DMS153 treated with DMSO at 0.1 percent for 48 hours (cell line): ENCODE measurements around the gene COQ4.

ENCODE experiments used
- DNase-seq: peaks from one replicate; lab custom pipeline; 2025; ENCODE audit not compliant: unreplicated experiment; lab: John Stamatoyannopoulos, UW

COQ4 gene

DNA sequence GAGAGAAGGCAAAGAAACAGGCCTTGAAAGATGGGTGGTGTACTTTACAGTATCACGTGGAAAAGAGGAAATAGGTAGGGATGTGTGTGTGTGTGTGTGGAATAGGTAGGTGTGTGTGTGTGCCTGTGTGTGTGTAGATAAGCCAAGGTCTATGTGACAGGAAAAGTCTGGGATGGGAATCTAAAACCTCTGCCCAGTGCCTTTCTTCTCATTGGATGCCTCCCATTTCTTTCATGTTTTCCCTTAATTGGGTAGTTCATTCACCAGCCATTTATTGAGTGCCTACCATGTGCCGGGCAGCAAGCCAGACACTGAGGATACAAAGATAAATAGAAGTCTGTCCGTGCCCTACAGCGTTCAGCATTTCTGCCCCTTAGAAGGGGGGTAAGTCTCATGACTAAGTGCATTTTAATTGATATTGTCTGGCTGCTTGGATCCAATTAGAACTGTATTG lies 49.6 kb downstream of the COQ4 start:
- no peak for DNase-seq

GRCh38 chr9:128372784-128373183 lies 50.1 kb downstream of the COQ4 start:
- DNase-seq = no peak

- DNase-seq = no peak
Measured at GRCh38 chr9:128374221-128374675, 51.6 kb downstream of the COQ4 start.

DNA sequence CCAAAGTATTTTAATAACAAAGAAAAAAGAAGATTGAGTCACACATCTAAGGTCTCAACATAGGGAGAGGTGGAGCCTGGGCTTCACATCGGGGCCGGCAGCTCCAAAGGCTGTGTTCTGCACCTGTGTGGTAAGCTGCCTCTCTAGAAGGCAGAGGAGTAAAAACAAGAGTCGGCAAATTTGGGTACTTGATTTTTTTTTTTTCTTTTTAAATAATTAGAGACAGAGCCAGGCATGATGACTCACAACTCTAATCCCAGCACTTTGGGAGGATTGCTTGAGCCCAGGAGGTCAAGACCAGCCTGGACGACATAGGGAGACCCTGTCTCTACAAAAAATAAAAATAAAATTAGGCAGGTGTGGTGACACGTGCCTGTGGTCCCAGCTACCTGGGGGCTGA lies 53.2 kb downstream of the COQ4 start:
- DNase-seq = no peak

GRCh38 chr9:128382261-128382660 lies 59.6 kb downstream of the COQ4 start:
- DNase-seq = no peak

- no peak for DNase-seq
Measured at GRCh38 chr9:128383007-128383753, 60.5 kb downstream of the COQ4 start.
